Middle frontal gyrus (tissue), 1 donor: Measurements from ENCODE around the gene MYO5C.

Experiments used
- DNase-seq: peaks from one replicate; pipeline ENCODE4 v3.0.0-alpha.2; 2015; ENCODE audit warnings: low spot score; ENCODE audit errors: extremely low spot score

Gene MYO5C

GRCh38 chr15:52150871-52151270, 144.7 kb downstream of the MYO5C start:
- no peak for DNase-seq

- no peak for DNase-seq
Measured at GRCh38 chr15:52150043-52150825, 145.4 kb downstream of the MYO5C start.

- DNase-seq, result no peak
Measured at GRCh38 chr15:52148403-52148802, 147.2 kb downstream of the MYO5C start.

DNA sequence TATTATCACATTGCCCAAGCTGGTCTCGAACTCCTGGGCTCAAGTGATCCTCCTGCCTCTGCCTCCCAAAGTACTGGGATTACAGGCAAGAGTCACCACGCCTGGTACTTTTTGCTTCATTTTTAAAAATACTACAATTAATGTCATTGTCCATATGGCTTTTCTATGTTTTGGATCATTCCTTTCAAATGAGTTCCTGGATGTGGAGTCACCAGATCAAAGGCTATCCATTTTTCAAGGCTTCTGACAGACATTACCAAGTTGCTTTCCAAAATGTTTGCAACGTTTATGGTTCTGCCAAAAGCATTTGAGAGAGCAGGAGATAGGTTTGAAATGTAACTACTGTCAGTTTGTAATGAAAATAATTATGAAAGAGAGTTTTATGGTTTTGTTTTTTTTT, 148.8 kb downstream of the MYO5C start:
- DNase-seq, result no peak

- no peak for DNase-seq
Measured at GRCh38 chr15:52146261-52146660, 149.3 kb downstream of the MYO5C start.

GRCh38 chr15:52144656-52145178, 150.9 kb downstream of the MYO5C start:
- DNase-seq, result no peak

GRCh38 chr15:52143873-52144272, 151.7 kb downstream of the MYO5C start:
- DNase-seq, result no peak
